ENCODE data around the gene TMEM100. TPM values are rescaled to one million over a fixed set of nuclear protein-coding genes. Genes with fewer than 3 reads are reported as not detected.

Gene TMEM100
- polyA plus RNA-seq, 1 donor from 2014 or later: not detected

GRCh38 chr17:55717432-55717831 lies 5.2 kb downstream of the TMEM100 start:
- Histone ChIP-seq H3K27me3 (ENCODE audit: insufficient read depth, low read depth, low read length) (no peaks in the 10 kb centered on the region), H3K9ac (ENCODE audit: low read length) (no peak overlapping the region), H4K20me1 (ENCODE audit: insufficient read depth) (no peaks in the 10 kb centered on the region), H3K4me3 (ENCODE audit: low read length) (no peak overlapping the region), H3K4me2 (ENCODE audit: low read length) (no peak overlapping the region), H3K27ac (ENCODE audit: low read length) (no peak overlapping the region), H2AFZ (ENCODE audit: low read depth, low read length) (no peak overlapping the region), H3K36me3 (ENCODE audit: insufficient read depth, low read length) (no peaks in the 10 kb centered on the region), H3K9me3 (ENCODE audit: low read length) (no peaks in the 10 kb centered on the region), H3K9me2 (ENCODE audit: insufficient read depth, low read length) (no peaks in the 10 kb centered on the region), H3K79me2 (replicated peaks; ENCODE audit: insufficient read depth, low read length) (no peaks in the 10 kb centered on the region), H3F3A (ENCODE audit: insufficient read depth, low read length, poor library complexity, severe bottlenecking) (no peaks in the 10 kb centered on the region)
- TF ChIP-seq, protein P1, sequence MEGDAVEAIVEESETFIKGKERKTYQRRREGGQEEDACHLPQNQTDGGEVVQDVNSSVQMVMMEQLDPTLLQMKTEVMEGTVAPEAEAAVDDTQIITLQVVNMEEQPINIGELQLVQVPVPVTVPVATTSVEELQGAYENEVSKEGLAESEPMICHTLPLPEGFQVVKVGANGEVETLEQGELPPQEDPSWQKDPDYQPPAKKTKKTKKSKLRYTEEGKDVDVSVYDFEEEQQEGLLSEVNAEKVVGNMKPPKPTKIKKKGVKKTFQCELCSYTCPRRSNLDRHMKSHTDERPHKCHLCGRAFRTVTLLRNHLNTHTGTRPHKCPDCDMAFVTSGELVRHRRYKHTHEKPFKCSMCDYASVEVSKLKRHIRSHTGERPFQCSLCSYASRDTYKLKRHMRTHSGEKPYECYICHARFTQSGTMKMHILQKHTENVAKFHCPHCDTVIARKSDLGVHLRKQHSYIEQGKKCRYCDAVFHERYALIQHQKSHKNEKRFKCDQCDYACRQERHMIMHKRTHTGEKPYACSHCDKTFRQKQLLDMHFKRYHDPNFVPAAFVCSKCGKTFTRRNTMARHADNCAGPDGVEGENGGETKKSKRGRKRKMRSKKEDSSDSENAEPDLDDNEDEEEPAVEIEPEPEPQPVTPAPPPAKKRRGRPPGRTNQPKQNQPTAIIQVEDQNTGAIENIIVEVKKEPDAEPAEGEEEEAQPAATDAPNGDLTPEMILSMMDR (IDR thresholded peaks at IDR 0.05; ENCODE audit: poor library complexity, severe bottlenecking): no peak
- TF ChIP-seq RAD21 (conservative IDR thresholded peaks at IDR 0.05) (no peak), EZH2 (IDR thresholded peaks at IDR 0.05; ENCODE audit: borderline replicate concordance, insufficient read depth, low read length, poor library complexity, severe bottlenecking) (no peak), TAF1 (IDR thresholded peaks at IDR 0.05; ENCODE audit: low read depth) (no peak), POLR2AphosphoS5 (IDR thresholded peaks at IDR 0.05) (no peak), MXI1 (conservative IDR thresholded peaks at IDR 0.05; ENCODE audit: poor library complexity, severe bottlenecking) (no peak), SMC3 (conservative IDR thresholded peaks at IDR 0.05; ENCODE audit: poor library complexity) (no peak), EP300 (conservative IDR thresholded peaks at IDR 0.05; ENCODE audit: poor library complexity, severe bottlenecking) (no peak)
- TF ChIP-seq, protein P2, sequence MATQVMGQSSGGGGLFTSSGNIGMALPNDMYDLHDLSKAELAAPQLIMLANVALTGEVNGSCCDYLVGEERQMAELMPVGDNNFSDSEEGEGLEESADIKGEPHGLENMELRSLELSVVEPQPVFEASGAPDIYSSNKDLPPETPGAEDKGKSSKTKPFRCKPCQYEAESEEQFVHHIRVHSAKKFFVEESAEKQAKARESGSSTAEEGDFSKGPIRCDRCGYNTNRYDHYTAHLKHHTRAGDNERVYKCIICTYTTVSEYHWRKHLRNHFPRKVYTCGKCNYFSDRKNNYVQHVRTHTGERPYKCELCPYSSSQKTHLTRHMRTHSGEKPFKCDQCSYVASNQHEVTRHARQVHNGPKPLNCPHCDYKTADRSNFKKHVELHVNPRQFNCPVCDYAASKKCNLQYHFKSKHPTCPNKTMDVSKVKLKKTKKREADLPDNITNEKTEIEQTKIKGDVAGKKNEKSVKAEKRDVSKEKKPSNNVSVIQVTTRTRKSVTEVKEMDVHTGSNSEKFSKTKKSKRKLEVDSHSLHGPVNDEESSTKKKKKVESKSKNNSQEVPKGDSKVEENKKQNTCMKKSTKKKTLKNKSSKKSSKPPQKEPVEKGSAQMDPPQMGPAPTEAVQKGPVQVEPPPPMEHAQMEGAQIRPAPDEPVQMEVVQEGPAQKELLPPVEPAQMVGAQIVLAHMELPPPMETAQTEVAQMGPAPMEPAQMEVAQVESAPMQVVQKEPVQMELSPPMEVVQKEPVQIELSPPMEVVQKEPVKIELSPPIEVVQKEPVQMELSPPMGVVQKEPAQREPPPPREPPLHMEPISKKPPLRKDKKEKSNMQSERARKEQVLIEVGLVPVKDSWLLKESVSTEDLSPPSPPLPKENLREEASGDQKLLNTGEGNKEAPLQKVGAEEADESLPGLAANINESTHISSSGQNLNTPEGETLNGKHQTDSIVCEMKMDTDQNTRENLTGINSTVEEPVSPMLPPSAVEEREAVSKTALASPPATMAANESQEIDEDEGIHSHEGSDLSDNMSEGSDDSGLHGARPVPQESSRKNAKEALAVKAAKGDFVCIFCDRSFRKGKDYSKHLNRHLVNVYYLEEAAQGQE (IDR thresholded peaks at IDR 0.05; ENCODE audit: borderline replicate concordance): no peak

GRCh38 chr17:55710829-55711496 lies 11.7 kb downstream of the TMEM100 start:
- Histone ChIP-seq H3K9me2 (ENCODE audit: insufficient read depth, low read length) (no peaks in the 10 kb centered on the region), H3K9me3 (ENCODE audit: low read length) (no peaks in the 10 kb centered on the region), H3K4me2 (ENCODE audit: low read length) (no peak overlapping the region), H3K9ac (ENCODE audit: low read length) (no peak overlapping the region), H3K36me3 (ENCODE audit: insufficient read depth, low read length) (no peaks in the 10 kb centered on the region), H3K4me3 (ENCODE audit: low read length) (no peak overlapping the region), H3K79me2 (replicated peaks; ENCODE audit: insufficient read depth, low read length) (no peaks in the 10 kb centered on the region), H3F3A (ENCODE audit: insufficient read depth, low read length, poor library complexity, severe bottlenecking) (no peaks in the 10 kb centered on the region), H3K27me3 (ENCODE audit: insufficient read depth, low read depth, low read length) (no peaks in the 10 kb centered on the region), H4K20me1 (ENCODE audit: insufficient read depth) (no peaks in the 10 kb centered on the region), H2AFZ (ENCODE audit: low read depth, low read length) (no peak overlapping the region), H3K27ac (ENCODE audit: low read length) (no peak overlapping the region)
- no peak for TF ChIP-seq POLR2AphosphoS5 (IDR thresholded peaks at IDR 0.05)
- TF ChIP-seq TAF1 (IDR thresholded peaks at IDR 0.05; ENCODE audit: low read depth): no peak
- TF ChIP-seq SMC3 (conservative IDR thresholded peaks at IDR 0.05; ENCODE audit: poor library complexity): no peak
- TF ChIP-seq RAD21 (conservative IDR thresholded peaks at IDR 0.05): no peak
- no peak for TF ChIP-seq MXI1 (conservative IDR thresholded peaks at IDR 0.05; ENCODE audit: poor library complexity, severe bottlenecking)
- TF ChIP-seq, protein P1 (IDR thresholded peaks at IDR 0.05; ENCODE audit: poor library complexity, severe bottlenecking): no peak
